HEK293T (cell line): Measurements from ENCODE around the gene TCHHL1.
A peak's percentile ranks its signal among the peaks of the same experiment; 100 is the strongest.

Experiments used
- CTCF ChIA-PET: fragments of 350-600 bp; formaldehyde crosslinking; extraction: SDS; loops from one replicate; lab custom pipeline; 2021; ENCODE audit warnings: antibody characterized with exemption, inconsistent platforms; lab: Yijun Ruan, JAX
- POLR2A ChIA-PET: fragments of 350-600 bp; formaldehyde crosslinking; extraction: SDS; loops from one replicate; lab custom pipeline; 2020; ENCODE audit warnings: antibody characterized with exemption, inconsistent platforms; lab: Yijun Ruan, JAX
- DNase-seq: peaks from one replicate; pipeline ENCODE4 v3.0.0; 2012; ENCODE audit warnings: mixed read lengths; ENCODE audit errors: extremely low spot score
- ARNT ChIP-seq: fragments of 450-650 bp; IDR thresholded peaks from 2 replicates; pipeline ENCODE4 v1.6.1; 2017; ENCODE audit warnings: mild to moderate bottlenecking
- BHLHE40 ChIP-seq: fragments of 450-650 bp; IDR thresholded peaks from 2 replicates; pipeline ENCODE4 v1.6.1; 2016; ENCODE audit warnings: mild to moderate bottlenecking, moderate library complexity, borderline replicate concordance
- CTBP1 ChIP-seq: fragments of 450-650 bp; IDR thresholded peaks from 2 replicates; pipeline ENCODE4 v1.6.1; 2016; ENCODE audit warnings: borderline replicate concordance
- ELF4 ChIP-seq: fragments of 450-650 bp; IDR thresholded peaks from 2 replicates; pipeline ENCODE4 v1.6.1; 2017; ENCODE audit warnings: antibody characterized with exemption
- FOXA1 ChIP-seq: fragments of 450-650 bp; IDR thresholded peaks from 2 replicates; pipeline ENCODE4 v1.6.1; 2016; ENCODE audit warnings: mild to moderate bottlenecking
- FOXK2 ChIP-seq: fragments of 450-650 bp; IDR thresholded peaks from 2 replicates; pipeline ENCODE4 v1.6.1; 2016; ENCODE audit warnings: mild to moderate bottlenecking
- FOXM1 ChIP-seq: fragments of 450-650 bp; IDR thresholded peaks from 2 replicates; pipeline ENCODE4 v1.6.1; 2017; ENCODE audit warnings: mild to moderate bottlenecking, borderline replicate concordance
- HDGF ChIP-seq: fragments of 450-650 bp; IDR thresholded peaks from 2 replicates; pipeline ENCODE4 v1.6.1; 2017; ENCODE audit warnings: antibody characterized with exemption, borderline replicate concordance
- L3MBTL2 ChIP-seq: fragments of 450-650 bp; conservative IDR thresholded peaks from 2 replicates; pipeline ENCODE4 v1.6.1; 2016; ENCODE audit warnings: mild to moderate bottlenecking
- LEF1 ChIP-seq: fragments of 450-650 bp; IDR thresholded peaks from 2 replicates; pipeline ENCODE4 v1.6.1; 2017; ENCODE audit warnings: mild to moderate bottlenecking, borderline replicate concordance
- NFRKB ChIP-seq: fragments of 450-650 bp; IDR thresholded peaks from 2 replicates; pipeline ENCODE4 v1.6.1; 2016; ENCODE audit warnings: mild to moderate bottlenecking, moderate library complexity
- SP1 ChIP-seq: fragments of 450-650 bp; IDR thresholded peaks from 2 replicates; pipeline ENCODE4 v1.6.1; 2017
- ZNF384 ChIP-seq: fragments of 450-650 bp; IDR thresholded peaks from 2 replicates; pipeline ENCODE4 v1.6.1; 2016
- TF ChIP-seq, protein P1 (sequence below): fragments of 450-650 bp; IDR thresholded peaks from 2 replicates; pipeline ENCODE4 v1.6.1; 2016

The TCHHL1 gene

DNA sequence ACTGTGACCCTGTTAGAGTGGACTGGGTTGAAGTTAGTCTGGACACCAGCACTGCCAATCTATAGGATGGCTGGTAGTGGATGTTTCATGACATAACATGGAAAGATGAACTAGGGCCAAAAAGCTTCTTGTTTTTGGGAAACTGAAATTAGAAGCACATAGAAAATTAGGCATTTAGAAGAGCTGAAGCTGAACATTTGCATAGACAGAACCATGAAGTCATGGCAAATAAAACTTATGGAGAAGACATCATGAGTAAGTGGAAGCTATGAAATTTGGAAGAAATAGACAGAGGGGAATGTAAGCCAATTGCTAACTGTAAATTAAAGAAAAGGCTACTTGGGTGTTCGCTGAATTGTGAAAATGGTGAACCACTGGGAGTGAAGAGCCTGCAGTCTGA, 49.4 kb downstream of the TCHHL1 start:
- no peak for DNase-seq
- ChIA-PET CTCF (interaction anchor here (0.6 kb wide), 1 partner anchor 21 kb away, joined by 3 read pairs; no protein-coding TSS in a partner anchor), POLR2A (no interaction called here)
- no peak for TF ChIP-seq SP1
- TF ChIP-seq, protein P1, sequence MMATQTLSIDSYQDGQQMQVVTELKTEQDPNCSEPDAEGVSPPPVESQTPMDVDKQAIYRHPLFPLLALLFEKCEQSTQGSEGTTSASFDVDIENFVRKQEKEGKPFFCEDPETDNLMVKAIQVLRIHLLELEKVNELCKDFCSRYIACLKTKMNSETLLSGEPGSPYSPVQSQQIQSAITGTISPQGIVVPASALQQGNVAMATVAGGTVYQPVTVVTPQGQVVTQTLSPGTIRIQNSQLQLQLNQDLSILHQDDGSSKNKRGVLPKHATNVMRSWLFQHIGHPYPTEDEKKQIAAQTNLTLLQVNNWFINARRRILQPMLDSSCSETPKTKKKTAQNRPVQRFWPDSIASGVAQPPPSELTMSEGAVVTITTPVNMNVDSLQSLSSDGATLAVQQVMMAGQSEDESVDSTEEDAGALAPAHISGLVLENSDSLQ: no peak
- TF ChIP-seq HDGF: no peak
- TF ChIP-seq L3MBTL2: no peak
- no peak for TF ChIP-seq ARNT
- no peak for TF ChIP-seq BHLHE40
- no peak for TF ChIP-seq LEF1
- no peak for TF ChIP-seq ELF4
- TF ChIP-seq FOXK2: no peak
- no peak for TF ChIP-seq CTBP1
- no peak for TF ChIP-seq FOXM1

DNA sequence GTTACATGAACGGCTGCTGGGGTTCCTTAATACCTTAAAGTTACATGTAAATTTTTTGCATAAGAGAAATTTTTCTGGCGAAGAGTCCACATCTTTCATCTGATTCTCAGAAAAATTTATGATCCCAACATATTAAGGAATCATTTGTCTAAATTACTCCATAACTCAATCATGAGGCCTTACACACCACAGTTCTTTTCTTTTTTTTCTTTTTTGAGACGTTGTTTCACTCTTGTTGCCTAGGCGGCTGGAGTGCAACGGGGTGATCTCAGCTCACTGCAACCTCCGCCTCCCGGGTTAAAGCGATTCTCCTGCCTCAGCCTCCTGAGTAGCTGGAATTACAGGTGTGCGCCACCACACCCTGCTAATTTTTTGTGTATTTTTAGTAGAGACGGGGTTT, 50.0 kb downstream of the TCHHL1 start:
- ChIA-PET CTCF (interaction anchor here (1.0 kb wide), 1 partner anchor 9 kb away, joined by 3 read pairs; no protein-coding TSS in a partner anchor), POLR2A (no interaction called here)
- DNase-seq: no peak
- TF ChIP-seq NFRKB: no peak
- TF ChIP-seq, protein P1: no peak
- TF ChIP-seq FOXA1: no peak

DNA sequence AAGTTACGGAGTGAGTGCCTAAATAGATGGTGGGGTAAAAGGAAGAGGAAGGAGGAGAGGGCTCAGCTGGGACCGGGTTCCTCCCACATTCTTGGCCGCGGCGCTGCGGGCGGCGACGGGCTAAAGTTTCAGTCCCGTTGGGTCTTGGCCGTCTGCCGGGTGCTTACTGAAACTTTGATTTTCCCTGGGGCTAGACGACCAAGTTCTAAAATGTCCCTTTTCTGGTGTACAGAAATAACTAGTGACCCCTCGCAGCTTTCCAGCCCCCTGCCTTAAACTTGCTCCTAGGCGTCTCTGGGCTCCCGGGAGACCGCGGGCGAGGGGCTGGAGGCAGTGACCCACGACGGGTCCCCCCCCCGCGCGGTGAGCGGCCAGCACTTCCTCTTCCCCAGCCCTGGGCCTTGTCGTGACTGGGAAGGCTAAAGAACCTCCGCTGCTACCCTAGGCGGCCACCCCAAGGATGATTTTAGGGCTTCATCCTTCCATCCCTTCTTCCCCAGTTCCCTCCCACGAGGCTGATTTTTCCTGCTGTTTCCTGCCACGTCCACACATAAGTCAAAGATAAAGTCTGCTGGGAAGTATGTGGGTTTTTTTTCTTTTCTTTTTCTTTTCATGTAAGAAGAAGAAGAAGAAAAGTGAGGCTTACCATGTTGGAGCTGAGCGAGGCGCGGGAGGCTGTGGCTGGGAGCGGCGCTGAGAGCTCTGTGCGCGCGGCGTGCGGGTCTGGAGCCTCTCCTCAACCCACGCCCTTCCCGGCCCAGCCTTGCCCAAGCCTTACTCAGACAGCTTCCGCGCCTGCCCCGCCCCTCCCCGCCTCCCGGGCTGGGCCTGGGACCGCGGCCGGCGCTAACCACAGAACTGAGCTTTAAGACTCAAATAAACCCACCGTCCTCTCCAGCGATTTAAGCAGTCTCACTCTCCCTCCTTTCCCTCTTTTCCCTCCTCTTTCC, 52.3 kb downstream of the TCHHL1 start, which contains the start of gene S100A11:
Gene S100A11, minus strand, starts transcription at position 738 of the 950 bp plus-strand sequence. Its CDS starts 89 bp downstream, at position 649.
- TF ChIP-seq ZNF384: no peak
- no peak for TF ChIP-seq HDGF
- TF ChIP-seq L3MBTL2: peak; percentile 54; the same call in 1 of the 2 replicates
- no peak for TF ChIP-seq ARNT
- ChIA-PET POLR2A (interaction anchor here (0.6 to 3.9 kb wide), 14 partner anchors 9 to 709 kb away, joined by 3 to 23 read pairs (median 3); partner anchors contain the start of genes PI4KB, S100A10 and THEM4), CTCF (interaction anchor here (0.7 to 2.7 kb wide), 8 partner anchors 10 to 423 kb away, joined by 3 to 21 read pairs (median 4); no protein-coding TSS in a partner anchor)
- DNase-seq: peak; percentile 82

DNA sequence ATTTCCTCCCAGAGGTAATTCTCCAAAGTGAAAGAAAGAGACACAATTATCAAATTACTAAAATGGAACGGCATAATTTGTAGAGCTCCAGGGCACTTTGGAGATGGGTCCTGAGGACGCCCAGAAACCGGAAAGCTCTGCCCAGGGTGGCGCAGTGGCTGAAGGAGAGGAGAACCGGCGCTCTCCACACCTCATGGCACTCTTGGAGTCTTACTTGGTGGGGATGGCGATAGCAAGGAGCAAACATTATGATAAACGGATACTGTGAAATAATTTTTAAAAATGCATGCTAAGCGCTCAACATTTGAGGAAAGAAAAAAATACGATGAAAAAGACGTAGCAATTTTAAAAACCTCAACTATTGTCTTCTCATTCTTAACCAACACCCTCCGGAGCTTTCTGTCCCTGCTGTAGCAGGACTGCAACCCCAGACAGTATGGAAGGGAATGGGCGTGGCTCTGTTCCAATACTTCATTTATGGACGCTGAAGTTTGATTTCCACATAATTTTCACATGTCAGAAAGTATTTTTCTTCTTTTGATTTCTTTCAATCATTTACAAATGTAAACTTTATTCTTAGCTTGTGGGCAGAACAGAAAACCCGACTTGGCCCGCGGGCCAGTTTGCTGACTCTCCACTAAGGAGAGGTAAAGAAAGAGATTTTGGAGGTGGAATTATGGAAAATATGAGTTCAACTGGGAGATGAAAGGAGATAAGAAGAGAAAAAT, 53.2 kb downstream of the TCHHL1 start:
- CTCF ChIA-PET: interaction anchor here (1.2 to 2.7 kb wide), 4 partner anchors 11 to 423 kb away, joined by 5 to 21 read pairs (median 6); no protein-coding TSS in a partner anchor
- POLR2A ChIA-PET: interaction anchor here (1.1 to 3.9 kb wide), 5 partner anchors 12 to 74 kb away, joined by 3 to 23 read pairs (median 16); partner anchors contain the start of gene S100A10
- no peak for TF ChIP-seq FOXM1
- no peak for TF ChIP-seq LEF1
- TF ChIP-seq CTBP1: no peak
- TF ChIP-seq ZNF384: no peak
- TF ChIP-seq FOXK2: no peak
- TF ChIP-seq NFRKB: no peak
- no peak for TF ChIP-seq SP1
- no peak for TF ChIP-seq ARNT
- TF ChIP-seq L3MBTL2: no peak
- peak; percentile 42 for DNase-seq

DNA sequence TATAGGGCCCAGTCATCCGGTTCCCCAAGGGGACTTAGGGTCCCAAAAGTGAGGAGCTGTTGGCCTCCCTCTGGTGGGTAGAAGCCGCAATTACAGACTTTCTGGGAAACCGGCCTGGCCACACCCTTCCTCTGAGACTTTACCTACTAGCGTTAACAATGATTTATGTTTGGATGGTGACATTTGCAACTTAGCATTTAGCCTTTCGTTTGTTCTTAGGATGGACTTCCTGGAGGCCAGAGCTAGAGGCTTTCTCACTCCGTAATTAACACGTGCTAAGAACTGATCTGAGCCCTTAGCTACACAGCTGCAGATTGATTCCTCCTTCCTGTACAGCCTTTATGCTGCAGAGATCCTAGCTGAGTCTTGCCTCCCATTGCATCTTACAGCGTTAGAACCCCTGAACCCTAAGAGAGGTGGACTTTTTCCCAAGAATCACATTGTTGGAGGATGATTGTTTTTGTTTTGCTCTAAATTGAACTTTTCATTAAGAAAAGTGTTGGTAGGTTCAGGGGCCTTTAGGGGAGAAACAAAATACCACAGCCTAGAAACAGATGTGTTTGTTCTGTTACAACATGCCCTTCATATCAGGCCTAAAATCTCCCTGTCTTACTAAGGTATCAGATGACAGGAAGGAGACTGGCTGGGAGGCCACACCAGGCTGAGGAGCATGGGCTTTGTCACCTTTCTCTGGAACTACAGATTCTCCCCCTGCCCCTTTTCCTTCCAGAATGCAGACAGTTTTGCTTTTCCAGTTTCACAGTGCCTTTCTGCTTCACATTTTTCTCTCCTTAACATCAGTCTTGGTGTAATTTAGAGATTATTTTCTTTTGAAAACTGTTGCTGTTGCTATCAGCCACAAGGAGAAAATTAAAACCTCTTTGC, 54.0 kb downstream of the TCHHL1 start:
- ChIA-PET POLR2A (interaction anchor here (0.7 to 3.9 kb wide), 8 partner anchors 13 to 126 kb away, joined by 3 to 23 read pairs (median 4); partner anchors contain the start of gene THEM4), CTCF (interaction anchor here (0.6 to 2.7 kb wide), 22 partner anchors 10 to 466 kb away, joined by 3 to 21 read pairs (median 4); no protein-coding TSS in a partner anchor)
- TF ChIP-seq, protein P1: peak; percentile 96
- no peak for TF ChIP-seq NFRKB
- peak; percentile 79 for DNase-seq
